HG03520 (cell line): Measurements from ENCODE around the gene HDAC1.
"Not testable (repeated sequence)": the region's sequence is repeated elsewhere in the genome, so short reads cannot be mapped to it uniquely, and the experiment has no call there.

ENCODE experiments used
- ATAC-seq: cut with Tn5 transposase; IDR thresholded peaks from one replicate; pipeline ENCODE4 v1.9.1; 2021; ENCODE audit warnings: mild to moderate bottlenecking, moderate library complexity; ENCODE audit not compliant: unreplicated experiment

The HDAC1 gene

GRCh38 chr1:32345289-32345827, 53.5 kb downstream of the HDAC1 start:
- no peak for ATAC-seq

GRCh38 chr1:32346532-32347157, 54.8 kb downstream of the HDAC1 start:
- no peak for ATAC-seq

- no peak for ATAC-seq
Observed at GRCh38 chr1:32349211-32349708, 57.4 kb downstream of the HDAC1 start.

GRCh38 chr1:32350785-32351398, 59.0 kb downstream of the HDAC1 start:
- peak; percentile 11 for ATAC-seq

GRCh38 chr1:32351399-32352238, 59.7 kb downstream of the HDAC1 start:
- ATAC-seq, result peak; percentile 82

- no peak for ATAC-seq
Observed at GRCh38 chr1:32352239-32352745, 60.4 kb downstream of the HDAC1 start.

GRCh38 chr1:32352831-32353383, 61.0 kb downstream of the HDAC1 start:
- no peak for ATAC-seq

- no peak for ATAC-seq
Observed at GRCh38 chr1:32353431-32353830, 61.5 kb downstream of the HDAC1 start.

GRCh38 chr1:32353886-32354570, 62.1 kb downstream of the HDAC1 start:
- no peak for ATAC-seq

- not testable (repeated sequence) for ATAC-seq
Observed at GRCh38 chr1:32355778-32356177, 63.9 kb downstream of the HDAC1 start.

GRCh38 chr1:32356478-32356877, 64.6 kb downstream of the HDAC1 start:
- no peak for ATAC-seq

GRCh38 chr1:32357614-32358013, 65.7 kb downstream of the HDAC1 start:
- no peak for ATAC-seq

- ATAC-seq, result no peak
Observed at GRCh38 chr1:32358435-32358834, 66.6 kb downstream of the HDAC1 start.

GRCh38 chr1:32361308-32361673, 69.4 kb downstream of the HDAC1 start:
- no peak for ATAC-seq

GRCh38 chr1:32361674-32362473, 70.0 kb downstream of the HDAC1 start:
- no peak for ATAC-seq

GRCh38 chr1:32362474-32363313, 70.8 kb downstream of the HDAC1 start, which contains the start of the genes FAM229A and TSSK3:
FAM229A (minus strand) TSS chr1:32362485; CDS start chr1:32362091, 394 bp downstream.
TSSK3 (plus strand) TSS chr1:32362539; CDS start chr1:32362702, 163 bp downstream.
- ATAC-seq, result no peak

GRCh38 chr1:32363713-32364112, 71.8 kb downstream of the HDAC1 start:
- ATAC-seq, result no peak

GRCh38 chr1:32364836-32365235, 73.0 kb downstream of the HDAC1 start:
- no peak for ATAC-seq
